ENCODE results near the gene SPECC1.
"Not testable (repeated sequence)": the region's sequence is repeated elsewhere in the genome, so short reads cannot be mapped to it uniquely, and the experiment has no call there.

Gene SPECC1

GRCh38 chr17:20073055-20073979 lies 64.2 kb downstream of the SPECC1 start:
- TF ChIP-seq CTCF (conservative IDR thresholded peaks at IDR 0.05) = no peak
- H3K27ac ChIP-seq = peak overlapping the region; percentile 74

GRCh38 chr17:20074001-20074400 lies 64.8 kb downstream of the SPECC1 start:
- no peak overlapping the region for H3K27ac ChIP-seq
- no peak for TF ChIP-seq CTCF (conservative IDR thresholded peaks at IDR 0.05)

GRCh38 chr17:20074489-20074888 lies 65.3 kb downstream of the SPECC1 start:
- no peak for TF ChIP-seq CTCF (conservative IDR thresholded peaks at IDR 0.05)
- H3K27ac ChIP-seq = no peak overlapping the region

- not testable (repeated sequence) for H3K27ac ChIP-seq
Observed at GRCh38 chr17:20076137-20076536, 67.0 kb downstream of the SPECC1 start.

- no peak for TF ChIP-seq CTCF (conservative IDR thresholded peaks at IDR 0.05)
- no peak overlapping the region for H3K27ac ChIP-seq
Observed at GRCh38 chr17:20077978-20078685, 69.0 kb downstream of the SPECC1 start.

- no peak for TF ChIP-seq CTCF (conservative IDR thresholded peaks at IDR 0.05)
- H3K27ac ChIP-seq = no peak overlapping the region
Observed at GRCh38 chr17:20080513-20080912, 71.4 kb downstream of the SPECC1 start.

- no peak overlapping the region for H3K27ac ChIP-seq
- no peak for TF ChIP-seq CTCF (conservative IDR thresholded peaks at IDR 0.05)
Observed at GRCh38 chr17:20083156-20083859, 74.1 kb downstream of the SPECC1 start.

Data from VCaP (cell line).